PC-9 (cell line): Measurements from ENCODE around the gene RETREG2. TPM values are rescaled to one million over a fixed set of nuclear protein-coding genes. Genes with fewer than 3 reads are reported as not detected.

Experiments
- BruUV-seq: library from RNA; stranded (reverse); fragments of 400-500 nt; replicated peaks from 2 replicates; lab custom pipeline; 2021; lab: Mats Ljungman, UMichigan
- CTCF ChIA-PET: fragments of 300-600 bp; sonication (Branson Sonifier 250); formaldehyde crosslinking; loops from one replicate; lab custom pipeline; 2022; ENCODE audit warnings: antibody characterized with exemption; lab: Charles Lee
- POLR2A ChIA-PET: fragments of 300-600 bp; sonication (Branson Sonifier 250); formaldehyde crosslinking; loops from one replicate; lab custom pipeline; 2022; ENCODE audit warnings: antibody characterized with exemption; ENCODE audit not compliant: unreplicated experiment; lab: Charles Lee
- DNase-seq, 2 experiments: peaks; one replicate each; pipeline versions ENCODE4 v3.0.0 to v3.0.0-alpha.2; 2015 to 2022; ENCODE audit warnings: mixed read lengths in 1 of 2
- H2AFZ ChIP-seq: fragments of 200-600 bp; sonication (generic); 2 replicates; pipeline ENCODE4 v1.8.1; 2017; ENCODE audit warnings: antibody characterized with exemption
- H3F3A ChIP-seq: fragments of 200-600 bp; sonication (generic); 2 replicates; pipeline ENCODE4 v1.8.1; 2017; ENCODE audit warnings: antibody characterized with exemption, mild to moderate bottlenecking, low read depth; ENCODE audit not compliant: insufficient read depth
- H3K27ac ChIP-seq: fragments of 200-600 bp; sonication (generic); 2 replicates; pipeline ENCODE4 v1.6.1; 2016; ENCODE audit warnings: mixed run types
- H3K27me3 ChIP-seq: fragments of 200-600 bp; sonication (generic); 2 replicates; pipeline ENCODE4 v1.6.1; 2016; ENCODE audit warnings: low read depth, mixed run types; ENCODE audit not compliant: insufficient read depth
- H3K36me3 ChIP-seq: fragments of 200-600 bp; sonication (generic); 2 replicates; pipeline ENCODE4 v1.6.1; 2016; ENCODE audit warnings: low read depth, mixed run types
- H3K4me1 ChIP-seq: fragments of 200-600 bp; sonication (generic); replicated peaks from 2 replicates; pipeline ENCODE4 v1.6.1; 2016; ENCODE audit warnings: mixed run types; ENCODE audit not compliant: insufficient read depth
- H3K4me2 ChIP-seq: fragments of 200-600 bp; sonication (generic); 2 replicates; pipeline ENCODE4 v1.6.1; 2017; ENCODE audit warnings: mixed run types
- H3K4me3 ChIP-seq: fragments of 200-600 bp; sonication (generic); 2 replicates; pipeline ENCODE4 v1.6.1; 2016; ENCODE audit warnings: mixed run types
- H3K79me2 ChIP-seq: fragments of 200-600 bp; sonication (generic); 2 replicates; pipeline ENCODE4 v1.6.1; 2017; ENCODE audit warnings: low read depth, mixed run types
- H3K9me2 ChIP-seq: fragments of 200-600 bp; sonication (generic); 2 replicates; pipeline ENCODE4 v1.8.1; 2017; ENCODE audit warnings: mild to moderate bottlenecking; ENCODE audit not compliant: insufficient read depth
- H3K9me3 ChIP-seq: fragments of 200-600 bp; sonication (generic); 2 replicates; pipeline ENCODE4 v1.8.1; 2016; ENCODE audit warnings: low read depth; ENCODE audit not compliant: insufficient read depth
- H4K20me1 ChIP-seq: fragments of 200-600 bp; sonication (generic); 2 replicates; pipeline ENCODE4 v1.8.1; 2017; ENCODE audit not compliant: insufficient read depth
- EZH2 ChIP-seq: fragments of 200-600 bp; sonication (generic); IDR thresholded peaks from 2 replicates; pipeline ENCODE4 v1.8.0; 2017; ENCODE audit warnings: antibody characterized with exemption, low read depth
- intact Hi-C: fragments of 100-400 bp; cut with micrococcal nuclease; formaldehyde crosslinking; loops from one replicate; pipeline ENCODE4 v1.10.0; 2022; ENCODE audit not compliant: unreplicated experiment
- total RNA-seq: library from RNA; stranded (reverse); gene quantifications from 2 replicates; pipeline ENCODE4 v1.2.3, GENCODE V29; 2021
- TF ChIP-seq, protein P1 (sequence below): fragments of 200-600 bp; sonication (generic); conservative IDR thresholded peaks from 2 replicates; pipeline ENCODE4 v1.6.1; 2017; ENCODE audit warnings: mixed run types, antibody characterized with exemption, mild to moderate bottlenecking, moderate library complexity

Gene RETREG2
- total RNA-seq, 1 experiment from 2014 or later = 84.4 TPM

DNA sequence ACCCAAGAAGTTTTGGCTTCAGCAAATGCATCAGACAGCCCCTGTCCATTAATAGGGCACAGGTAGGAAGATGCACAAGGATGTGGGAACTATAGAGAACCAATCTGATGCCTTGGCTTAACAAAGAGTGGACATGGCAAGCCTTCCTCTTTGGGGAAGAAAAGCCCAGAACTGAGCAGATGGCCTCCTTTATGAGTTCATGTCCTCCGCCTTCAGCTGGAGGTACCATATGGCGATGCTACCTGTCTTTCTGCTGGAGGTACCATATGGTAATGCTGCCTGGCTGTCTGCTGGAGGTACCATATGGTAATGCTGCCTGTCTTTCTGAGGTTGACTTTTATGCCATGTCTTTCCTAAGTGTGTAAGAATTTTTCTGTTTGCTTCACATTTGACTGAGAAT lies 6.0 kb downstream of the RETREG2 start:
- H2AFZ ChIP-seq = no peak overlapping the region
- no peak overlapping the region for H3K27ac ChIP-seq
- H4K20me1 ChIP-seq = no peaks in the 10 kb centered on the region
- H3K79me2 ChIP-seq = peaks cover 12% of the 10 kb centered on the region
- H3K4me2 ChIP-seq = no peak overlapping the region
- peaks cover 15% of the 10 kb centered on the region; the same call in 1 of the 2 replicates for H3F3A ChIP-seq
- no peaks in the 10 kb centered on the region for H3K9me3 ChIP-seq
- DNase-seq = no peak
- peaks cover 14% of the 10 kb centered on the region; the same call in 1 of the 2 replicates for H3K36me3 ChIP-seq
- no peaks in the 10 kb centered on the region; the same call in 1 of the 2 replicates for H3K9me2 ChIP-seq
- no peak for TF ChIP-seq EZH2
- TF ChIP-seq, protein P1, sequence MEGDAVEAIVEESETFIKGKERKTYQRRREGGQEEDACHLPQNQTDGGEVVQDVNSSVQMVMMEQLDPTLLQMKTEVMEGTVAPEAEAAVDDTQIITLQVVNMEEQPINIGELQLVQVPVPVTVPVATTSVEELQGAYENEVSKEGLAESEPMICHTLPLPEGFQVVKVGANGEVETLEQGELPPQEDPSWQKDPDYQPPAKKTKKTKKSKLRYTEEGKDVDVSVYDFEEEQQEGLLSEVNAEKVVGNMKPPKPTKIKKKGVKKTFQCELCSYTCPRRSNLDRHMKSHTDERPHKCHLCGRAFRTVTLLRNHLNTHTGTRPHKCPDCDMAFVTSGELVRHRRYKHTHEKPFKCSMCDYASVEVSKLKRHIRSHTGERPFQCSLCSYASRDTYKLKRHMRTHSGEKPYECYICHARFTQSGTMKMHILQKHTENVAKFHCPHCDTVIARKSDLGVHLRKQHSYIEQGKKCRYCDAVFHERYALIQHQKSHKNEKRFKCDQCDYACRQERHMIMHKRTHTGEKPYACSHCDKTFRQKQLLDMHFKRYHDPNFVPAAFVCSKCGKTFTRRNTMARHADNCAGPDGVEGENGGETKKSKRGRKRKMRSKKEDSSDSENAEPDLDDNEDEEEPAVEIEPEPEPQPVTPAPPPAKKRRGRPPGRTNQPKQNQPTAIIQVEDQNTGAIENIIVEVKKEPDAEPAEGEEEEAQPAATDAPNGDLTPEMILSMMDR = no peak
- H3K27me3 ChIP-seq = no peaks in the 10 kb centered on the region
- CTCF ChIA-PET = no interaction called here
- no TSS peak for BruUV-seq
- H3K4me1 ChIP-seq = peaks cover 5% of the 10 kb centered on the region
- POLR2A ChIA-PET = no interaction called here
- no peak overlapping the region for H3K4me3 ChIP-seq
- intact Hi-C loops = no loop called here

DNA sequence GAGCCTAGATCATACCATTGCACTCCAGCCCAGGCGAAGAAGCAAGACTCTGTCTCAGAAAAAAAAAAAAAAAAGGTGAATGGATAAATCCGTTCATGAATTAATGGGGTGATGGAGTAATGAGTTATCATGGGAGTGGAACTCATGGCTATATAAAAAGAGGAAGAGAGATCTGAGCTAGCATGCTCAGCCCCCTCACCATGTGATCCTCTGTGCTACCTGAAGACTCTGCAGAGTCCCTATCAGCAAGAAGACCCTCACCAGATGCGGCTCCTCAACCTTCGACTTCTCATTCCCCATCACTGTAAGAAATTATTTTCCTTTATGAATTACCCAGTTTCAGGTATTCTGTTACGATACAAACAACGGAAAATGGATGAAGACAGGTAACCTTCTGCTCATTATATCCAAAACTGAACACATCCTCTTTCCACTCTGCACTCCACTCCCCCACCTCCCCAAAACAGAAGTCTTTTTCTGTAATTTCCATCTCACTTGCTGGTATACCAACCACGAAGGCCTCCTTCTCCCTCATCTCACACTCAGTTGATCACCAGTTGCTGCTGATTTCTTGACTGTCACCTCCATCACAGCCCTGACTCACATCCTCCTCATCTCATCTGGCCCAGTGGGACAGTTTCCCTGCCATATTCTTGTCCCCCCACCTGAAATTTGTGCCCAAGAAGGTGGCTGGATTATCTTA lies 8.8 kb downstream of the RETREG2 start:
- peaks cover 15% of the 10 kb centered on the region; the same call in 1 of the 2 replicates for H3F3A ChIP-seq
- TF ChIP-seq, protein P1 = no peak
- no peak for TF ChIP-seq EZH2
- H3K9me2 ChIP-seq = no peaks in the 10 kb centered on the region; the same call in 1 of the 2 replicates
- H3K9me3 ChIP-seq = no peaks in the 10 kb centered on the region
- DNase-seq = no peak
- ChIA-PET CTCF (no interaction called here), POLR2A (no interaction called here)
- H3K27ac ChIP-seq = no peak overlapping the region
- H3K4me2 ChIP-seq = no peak overlapping the region
- no peak overlapping the region for H3K4me3 ChIP-seq
- no TSS peak for BruUV-seq
- H4K20me1 ChIP-seq = no peaks in the 10 kb centered on the region
- 0 out of 2 replicates have a peak, but pooled peaks cover 3% of the 10 kb centered on the region for H3K36me3 ChIP-seq
- intact Hi-C loops = no loop called here
- no peaks in the 10 kb centered on the region for H3K79me2 ChIP-seq
- H3K27me3 ChIP-seq = no peaks in the 10 kb centered on the region
- no peaks in the 10 kb centered on the region for H3K4me1 ChIP-seq
- H2AFZ ChIP-seq = no peak overlapping the region

DNA sequence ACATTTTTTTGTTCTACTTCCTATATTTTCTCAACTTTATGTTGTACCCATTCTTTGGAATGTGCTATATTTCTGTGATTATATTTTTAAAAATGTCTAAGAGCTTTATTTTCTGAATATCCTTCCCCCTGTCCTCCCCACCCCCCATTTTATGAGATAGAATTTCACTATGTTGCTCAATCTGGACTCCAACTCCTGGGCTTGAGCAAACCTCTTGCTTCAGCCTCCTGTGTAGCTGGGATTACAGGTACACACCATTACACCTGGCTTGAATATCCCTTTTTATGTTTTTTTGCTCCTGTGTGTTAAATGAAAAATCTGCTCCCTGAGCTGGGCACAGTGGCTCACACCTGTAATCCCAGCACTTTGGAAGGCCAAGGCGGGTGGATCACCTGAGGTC lies 19.3 kb downstream of the RETREG2 start:
- POLR2A ChIA-PET = interaction anchor here (0.6 kb wide), 1 partner anchor 22 kb away, joined by 4 read pairs; the partner anchor contains the start of gene ABCB6
- intact Hi-C loops = no loop called here

More for the DNA sequence above, 19.3 kb downstream of the RETREG2 start:
- TF ChIP-seq, protein P1 = no peak
- no peak for TF ChIP-seq EZH2
- no peak overlapping the region for H3K27ac ChIP-seq
- H4K20me1 ChIP-seq = no peaks in the 10 kb centered on the region
- no peaks in the 10 kb centered on the region for H3K4me1 ChIP-seq
- H3K36me3 ChIP-seq = no peaks in the 10 kb centered on the region
- no peaks in the 10 kb centered on the region for H3K9me3 ChIP-seq
- H3K4me2 ChIP-seq = no peak overlapping the region
- no peak overlapping the region for H3K4me3 ChIP-seq
- DNase-seq = no peak
- H2AFZ ChIP-seq = no peak overlapping the region
- no peaks in the 10 kb centered on the region for H3K27me3 ChIP-seq
- CTCF ChIA-PET = no interaction called here
- BruUV-seq = no TSS peak
- H3K9me2 ChIP-seq = no peaks in the 10 kb centered on the region
- H3F3A ChIP-seq = 0 out of 2 replicates have a peak, but pooled peaks cover 5% of the 10 kb centered on the region
- H3K79me2 ChIP-seq = no peaks in the 10 kb centered on the region
